Measurements from ENCODE around the gene KRT38. TPM values are rescaled to one million over a fixed set of nuclear protein-coding genes. Genes with fewer than 3 reads are reported as not detected.

KRT38 gene
- total RNA-seq, 4 donors from 2014 or later = not detected

- H3K27me3 ChIP-seq = no peaks in the 10 kb centered on the region
- no peak overlapping the region for H3K27ac ChIP-seq
- H3K4me1 ChIP-seq = no peaks in the 10 kb centered on the region
- DNase-seq = no peak
- no peak overlapping the region for H3K4me3 ChIP-seq
- TF ChIP-seq CTCF (IDR thresholded peaks at IDR 0.05) (no peak), POLR2A (IDR thresholded peaks at IDR 0.05) (no peak)
- no peaks in the 10 kb centered on the region for H3K36me3 ChIP-seq
- H3K9me3 ChIP-seq = no peaks in the 10 kb centered on the region
These were observed 43.4 kb upstream of the KRT38 start for GRCh38 chr17:41483991-41484826.

GRCh38 chr17:41483531-41483930, 42.7 kb upstream of the KRT38 start:
- H3K36me3 ChIP-seq = no peaks in the 10 kb centered on the region
- H3K27me3 ChIP-seq = no peaks in the 10 kb centered on the region
- H3K4me1 ChIP-seq = no peaks in the 10 kb centered on the region
- TF ChIP-seq CTCF (IDR thresholded peaks at IDR 0.05) = no peak
- no peak for TF ChIP-seq POLR2A (IDR thresholded peaks at IDR 0.05)
- no peak overlapping the region for H3K27ac ChIP-seq
- H3K4me3 ChIP-seq = no peak overlapping the region
- no peak for DNase-seq
- H3K9me3 ChIP-seq = no peaks in the 10 kb centered on the region

GRCh38 chr17:41481036-41481435, 40.3 kb upstream of the KRT38 start, which contains the start of gene KRT35:
KRT35 (minus strand) TSS chr17:41481151; CDS start chr17:41481097, 54 bp downstream.
- Histone ChIP-seq H3K27ac (no peak within 1 kb of the TSS), H3K4me3 (no peak within 1 kb of the TSS)

GRCh38 chr17:41480581-41480980, 39.8 kb upstream of the KRT38 start:
- DNase-seq = no peak
- Histone ChIP-seq H3K36me3 (no peaks in the 10 kb centered on the region), H3K9me3 (no peaks in the 10 kb centered on the region), H3K4me3 (no peak overlapping the region), H3K27me3 (no peaks in the 10 kb centered on the region), H3K27ac (no peak overlapping the region), H3K4me1 (no peaks in the 10 kb centered on the region)
- TF ChIP-seq POLR2A (IDR thresholded peaks at IDR 0.05) (no peak), CTCF (IDR thresholded peaks at IDR 0.05) (no peak)

More at GRCh38 chr17:41481036-41481435, 40.3 kb upstream of the KRT38 start, which contains the start of gene KRT35:
- Histone ChIP-seq H3K27me3 (no peaks in the 10 kb centered on the region), H3K36me3 (no peaks in the 10 kb centered on the region), H3K4me1 (no peaks in the 10 kb centered on the region), H3K9me3 (no peaks in the 10 kb centered on the region)
- TF ChIP-seq CTCF (IDR thresholded peaks at IDR 0.05) (no peak), POLR2A (IDR thresholded peaks at IDR 0.05) (no peak)
- DNase-seq = no peak

GRCh38 chr17:41480136-41480535, 39.4 kb upstream of the KRT38 start:
- TF ChIP-seq CTCF (IDR thresholded peaks at IDR 0.05) = no peak
- TF ChIP-seq POLR2A (IDR thresholded peaks at IDR 0.05) = no peak
- no peak for DNase-seq
- Histone ChIP-seq H3K27me3 (no peaks in the 10 kb centered on the region), H3K4me1 (no peaks in the 10 kb centered on the region), H3K9me3 (no peaks in the 10 kb centered on the region), H3K27ac (no peak overlapping the region), H3K4me3 (no peak overlapping the region), H3K36me3 (no peaks in the 10 kb centered on the region)
